ENCODE measurements around the gene MAIP1.

The MAIP1 gene

DNA sequence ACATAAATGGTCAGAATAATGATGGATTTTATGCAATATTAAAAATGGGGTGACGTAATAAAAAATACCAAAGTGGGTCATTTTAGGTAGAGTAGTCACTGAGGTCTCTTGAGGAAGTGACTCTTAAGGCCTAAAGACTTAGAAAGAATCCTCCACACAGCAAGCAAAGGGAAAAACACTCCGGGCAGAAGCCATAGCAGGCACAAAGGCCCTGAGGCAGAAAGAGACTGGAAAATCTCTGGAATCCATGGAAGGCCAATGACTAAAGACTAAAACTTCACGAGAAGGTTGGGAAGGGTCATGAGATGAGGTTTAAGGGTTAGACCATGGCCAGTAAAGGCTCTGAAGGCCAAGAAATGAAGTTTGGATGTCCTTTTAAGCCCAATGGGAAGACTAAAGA, 36.9 kb downstream of the MAIP1 start:
- DNase-seq, result no peak

DNA sequence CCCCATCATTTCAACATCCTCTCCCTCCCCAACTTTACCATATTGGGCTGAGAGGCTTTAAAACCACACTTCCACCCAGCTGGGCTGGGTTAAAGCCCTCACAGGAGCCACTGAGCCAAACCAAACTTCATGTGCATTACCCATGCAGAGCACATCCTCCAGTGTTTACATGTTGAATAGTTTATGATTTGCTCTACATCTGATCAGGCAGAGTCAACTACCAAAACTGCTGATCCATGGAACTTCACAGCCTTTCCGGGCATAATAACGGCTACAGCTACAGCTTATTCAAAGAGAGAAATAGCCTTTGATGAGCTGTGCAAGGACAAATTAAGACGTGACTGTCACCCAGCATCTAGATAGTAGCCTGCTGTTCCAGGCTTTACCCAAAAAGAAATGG, 39.0 kb downstream of the MAIP1 start:
- no peak for DNase-seq

DNA sequence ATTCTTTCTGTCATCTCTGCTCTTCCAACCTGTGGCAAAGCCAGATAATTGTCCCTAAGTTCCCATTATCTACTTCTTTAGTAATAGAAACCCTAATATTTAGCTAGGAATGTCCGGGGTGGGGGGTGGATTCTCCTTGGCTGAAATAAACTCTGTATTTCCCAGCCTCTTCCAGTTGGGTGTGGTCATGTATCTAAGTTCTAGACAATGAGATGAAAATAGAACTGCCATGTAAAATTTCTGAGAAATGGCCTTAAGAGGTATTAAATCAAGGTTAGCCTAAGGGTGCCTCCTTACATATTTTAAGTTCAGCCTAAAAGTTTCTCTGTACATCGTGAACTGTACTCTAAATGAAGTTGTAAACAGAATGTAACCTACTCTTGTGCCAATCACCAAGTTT, 39.5 kb downstream of the MAIP1 start:
- no peak for DNase-seq

DNA sequence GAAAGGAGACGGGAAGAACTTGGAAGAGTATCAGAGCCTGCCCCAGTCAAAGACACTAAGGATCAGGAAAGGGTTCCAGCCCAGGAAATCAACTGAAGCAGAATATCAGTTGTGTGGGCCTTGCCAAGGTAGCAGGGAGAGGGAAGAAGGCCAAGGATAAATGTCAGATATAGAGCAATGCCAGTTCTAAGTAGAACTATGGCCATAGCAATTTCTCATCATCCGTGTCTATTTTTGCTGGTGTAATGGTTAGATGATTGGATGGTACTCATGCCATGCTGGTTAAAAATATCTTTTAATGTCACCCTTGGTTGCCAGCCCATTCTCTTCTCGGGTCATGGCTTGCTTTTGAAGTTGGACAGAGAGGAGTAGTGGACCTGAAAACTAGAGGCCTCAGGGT, 41.9 kb downstream of the MAIP1 start:
- no peak for DNase-seq

DNA sequence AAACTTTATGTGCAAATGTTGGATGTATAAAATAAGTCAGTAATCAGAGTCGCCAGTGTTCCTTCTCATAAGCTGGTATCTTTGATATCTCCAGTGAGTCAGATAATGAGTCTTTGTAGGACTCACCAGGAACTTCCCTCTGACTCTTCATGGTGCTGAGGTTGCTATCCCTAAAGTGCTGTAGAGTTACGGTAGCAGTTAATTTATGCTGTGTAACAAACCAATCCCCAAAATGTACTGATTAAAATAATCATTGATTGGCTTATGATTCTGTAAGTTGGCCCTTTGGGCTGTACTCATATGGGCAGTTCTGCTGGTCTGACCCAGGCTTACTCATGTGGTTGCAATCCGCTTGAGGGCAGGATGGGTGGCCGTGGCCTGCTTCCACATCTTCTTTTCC, 43.8 kb downstream of the MAIP1 start:
- DNase-seq, result no peak

DNA sequence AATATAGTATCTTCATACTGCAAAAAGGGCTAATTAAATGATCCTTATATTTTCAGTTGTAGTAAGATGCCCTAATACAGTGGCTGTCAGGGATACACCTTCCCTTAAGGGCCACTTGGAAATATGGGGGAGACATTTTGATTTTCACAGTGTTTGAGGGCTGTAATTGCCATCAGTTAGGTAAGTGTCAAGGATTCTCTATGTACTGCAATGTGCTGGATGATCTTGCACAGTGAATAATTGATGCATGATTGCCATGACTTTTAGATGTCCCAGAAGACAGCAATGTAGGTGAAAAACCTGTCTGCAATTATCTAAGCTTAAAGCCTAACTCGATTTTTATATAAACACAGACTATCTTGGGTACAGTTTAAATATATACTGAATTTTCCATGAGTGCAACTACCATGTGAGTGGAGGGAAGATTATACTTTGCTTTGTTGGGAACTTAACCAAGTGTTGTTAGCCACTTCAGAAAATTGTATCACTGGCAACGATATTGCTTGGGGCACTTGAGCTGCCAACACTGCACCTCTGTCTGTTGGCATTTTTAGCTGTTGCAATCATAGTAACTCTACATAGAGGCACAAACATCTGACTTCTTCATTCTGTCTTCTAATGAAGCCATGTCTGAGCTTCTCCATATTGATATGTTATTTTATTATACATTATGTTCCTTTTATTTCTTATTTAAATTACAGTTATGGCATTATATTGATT, 45.2 kb downstream of the MAIP1 start:
- DNase-seq, result no peak

DNA sequence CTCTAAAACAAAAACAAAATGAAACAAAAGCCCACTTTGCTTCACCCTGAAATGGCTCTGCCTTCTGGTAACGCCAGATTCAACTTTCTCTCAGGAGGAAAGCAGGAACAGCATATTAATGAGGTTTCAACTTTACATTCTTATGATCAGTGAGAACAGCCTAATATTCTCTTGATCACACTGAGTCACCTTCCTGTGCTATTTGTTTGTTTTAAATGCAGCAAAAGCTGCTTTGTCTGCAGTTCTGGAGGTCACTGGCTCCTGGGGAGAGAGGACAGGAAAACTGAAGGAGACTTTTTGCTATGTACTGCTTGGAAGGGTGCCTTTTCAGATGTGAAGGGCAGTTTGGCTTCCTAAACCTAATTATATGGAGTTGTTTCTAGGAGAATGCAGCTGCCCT, 48.1 kb downstream of the MAIP1 start:
- no peak for DNase-seq

DNA sequence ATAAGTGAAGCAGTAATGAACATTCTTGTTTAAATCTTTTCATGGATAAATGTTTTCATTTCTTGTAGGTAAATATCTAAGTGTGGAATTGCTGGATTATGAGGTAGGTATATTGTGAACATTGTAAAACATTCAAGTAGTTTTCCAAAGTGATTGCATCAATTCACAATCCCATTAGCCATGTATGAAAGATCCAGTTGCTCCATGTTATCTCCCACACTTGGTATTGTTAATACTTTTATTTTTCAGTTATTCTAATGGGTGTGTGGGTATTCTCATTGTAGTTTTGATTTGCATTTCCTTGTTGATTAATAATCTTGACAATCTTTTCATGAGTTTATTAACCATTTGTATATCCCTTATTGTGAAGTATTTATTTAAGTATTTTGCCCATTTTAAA, 50.3 kb downstream of the MAIP1 start:
- DNase-seq, result no peak

DNA sequence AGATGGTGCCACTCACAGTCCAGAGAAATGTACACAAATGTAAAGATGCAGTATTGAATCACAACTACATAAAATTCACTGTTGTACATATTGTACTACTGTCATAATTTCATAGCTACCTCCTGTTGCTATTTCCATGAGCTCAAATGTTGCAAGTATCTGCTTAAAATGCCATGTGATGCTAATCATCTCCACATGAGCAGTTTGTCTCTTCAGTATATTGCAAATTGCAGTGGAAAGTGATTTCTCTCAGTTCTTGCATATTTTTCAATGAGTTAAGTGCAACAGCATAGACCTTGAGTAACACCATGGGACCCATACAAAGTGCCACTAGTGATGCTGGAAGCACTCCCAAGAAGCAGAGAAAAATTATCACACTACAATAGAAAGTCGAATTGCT, 51.9 kb downstream of the MAIP1 start:
- no peak for DNase-seq

DNA sequence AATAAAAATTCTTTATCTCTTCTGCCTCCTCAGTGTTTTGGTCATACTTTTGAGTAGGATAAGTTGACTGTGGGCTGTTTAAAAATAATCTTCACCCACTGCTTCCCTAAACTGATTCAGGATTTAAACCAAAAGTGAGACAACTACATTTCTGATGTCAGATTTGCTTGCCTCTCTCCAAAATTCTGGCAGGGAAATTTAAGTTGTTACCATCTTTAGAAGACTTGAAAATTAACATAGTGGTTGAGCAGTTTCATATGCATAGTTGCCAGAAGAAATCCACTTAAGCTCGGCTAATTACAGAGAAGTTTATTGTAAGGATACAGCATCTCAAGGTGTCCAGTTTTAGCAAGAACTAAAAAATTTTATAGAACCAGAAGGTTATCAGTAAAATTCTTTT, 57.0 kb downstream of the MAIP1 start:
- DNase-seq, result no peak

Measured in cerebellar nuclear complex (tissue), 1 donor.